CMK (cell line): Measurements from ENCODE around the gene GLE1.
A peak's percentile ranks its signal among the peaks of the same experiment; 100 is the strongest.

Experiments
- DNase-seq: peaks from one replicate; pipeline ENCODE4 v3.0.0-alpha.2; 2010; ENCODE audit warnings: low read depth

The GLE1 gene, protein sequence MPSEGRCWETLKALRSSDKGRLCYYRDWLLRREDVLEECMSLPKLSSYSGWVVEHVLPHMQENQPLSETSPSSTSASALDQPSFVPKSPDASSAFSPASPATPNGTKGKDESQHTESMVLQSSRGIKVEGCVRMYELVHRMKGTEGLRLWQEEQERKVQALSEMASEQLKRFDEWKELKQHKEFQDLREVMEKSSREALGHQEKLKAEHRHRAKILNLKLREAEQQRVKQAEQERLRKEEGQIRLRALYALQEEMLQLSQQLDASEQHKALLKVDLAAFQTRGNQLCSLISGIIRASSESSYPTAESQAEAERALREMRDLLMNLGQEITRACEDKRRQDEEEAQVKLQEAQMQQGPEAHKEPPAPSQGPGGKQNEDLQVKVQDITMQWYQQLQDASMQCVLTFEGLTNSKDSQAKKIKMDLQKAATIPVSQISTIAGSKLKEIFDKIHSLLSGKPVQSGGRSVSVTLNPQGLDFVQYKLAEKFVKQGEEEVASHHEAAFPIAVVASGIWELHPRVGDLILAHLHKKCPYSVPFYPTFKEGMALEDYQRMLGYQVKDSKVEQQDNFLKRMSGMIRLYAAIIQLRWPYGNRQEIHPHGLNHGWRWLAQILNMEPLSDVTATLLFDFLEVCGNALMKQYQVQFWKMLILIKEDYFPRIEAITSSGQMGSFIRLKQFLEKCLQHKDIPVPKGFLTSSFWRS

DNA sequence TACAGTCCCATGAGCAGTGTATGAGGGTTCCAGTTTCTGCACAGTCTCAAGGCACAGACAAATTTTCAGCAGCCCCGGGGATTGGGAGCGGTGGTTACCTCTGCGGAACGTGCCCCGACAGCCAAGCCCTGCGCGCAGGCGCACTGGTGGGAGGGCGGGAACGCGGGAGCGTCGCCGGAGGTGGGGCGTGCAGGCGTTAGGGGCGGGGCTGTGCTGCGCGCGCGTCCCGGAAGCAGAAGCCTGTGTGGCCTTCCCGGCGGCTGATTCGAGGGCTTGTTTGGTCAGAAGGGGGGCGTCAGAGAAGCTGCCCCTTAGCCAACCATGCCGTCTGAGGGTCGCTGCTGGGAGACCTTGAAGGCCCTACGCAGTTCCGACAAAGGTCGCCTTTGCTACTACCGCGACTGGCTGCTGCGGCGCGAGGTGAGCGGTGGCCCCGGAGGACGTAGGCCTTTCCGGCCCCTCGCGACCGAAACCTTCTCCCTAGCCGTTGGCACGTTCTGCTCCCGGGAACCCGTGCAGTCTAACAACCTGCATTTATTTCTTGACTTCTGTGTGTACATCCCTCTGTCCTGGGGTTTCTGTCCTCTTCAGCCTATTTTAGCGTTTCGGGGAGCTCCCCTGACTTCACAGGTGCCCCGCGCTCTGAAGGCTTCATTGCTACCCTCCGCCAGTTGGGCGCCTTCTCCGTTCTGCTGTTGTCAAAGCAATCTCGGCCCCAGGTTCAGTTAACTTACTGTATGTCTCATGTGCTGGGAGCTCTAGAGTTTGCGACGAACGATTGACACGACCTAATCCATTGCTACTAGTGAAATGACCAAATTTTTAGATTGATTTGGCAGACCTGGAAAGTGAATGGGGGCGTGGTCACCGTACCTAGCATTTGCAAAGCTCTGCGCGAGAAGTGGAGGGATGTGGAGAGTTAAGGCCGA lies at the start of gene GLE1:
GLE1 (plus strand) TSS at position 235 of the 929 bp plus-strand sequence; CDS start at position 322, 87 bp downstream.
- peak; percentile 84 for DNase-seq

DNA sequence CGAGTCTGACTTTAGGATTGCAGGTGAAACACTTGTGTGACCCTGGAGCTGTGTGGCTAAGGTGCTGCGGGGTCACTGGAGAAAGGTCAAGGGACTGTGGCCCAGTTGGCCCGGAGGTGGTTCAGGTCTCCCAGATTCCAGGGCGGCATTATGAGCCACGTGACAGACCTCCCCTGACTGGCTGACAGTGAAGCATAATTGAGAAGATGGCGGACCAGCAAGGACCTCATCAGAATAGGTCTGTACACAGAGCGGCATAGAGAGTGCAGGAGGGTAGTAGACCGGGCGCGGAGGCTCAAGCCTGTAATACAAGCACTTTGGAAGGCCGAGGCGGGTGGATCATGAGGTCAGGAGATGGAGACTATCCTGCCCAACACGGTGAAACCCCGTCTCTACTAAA lies 49.5 kb upstream of the GLE1 start:
- no peak for DNase-seq

GRCh38 chr9:128455849-128456612 lies 48.5 kb upstream of the GLE1 start, which contains the start of gene ODF2:
TSS of gene ODF2 (plus strand) at chr9:128456006. CDS start at chr9:128456092, 86 bp downstream.
- DNase-seq, result peak; percentile 88

GRCh38 chr9:128456613-128457061 lies 47.9 kb upstream of the GLE1 start:
- no peak for DNase-seq

DNA sequence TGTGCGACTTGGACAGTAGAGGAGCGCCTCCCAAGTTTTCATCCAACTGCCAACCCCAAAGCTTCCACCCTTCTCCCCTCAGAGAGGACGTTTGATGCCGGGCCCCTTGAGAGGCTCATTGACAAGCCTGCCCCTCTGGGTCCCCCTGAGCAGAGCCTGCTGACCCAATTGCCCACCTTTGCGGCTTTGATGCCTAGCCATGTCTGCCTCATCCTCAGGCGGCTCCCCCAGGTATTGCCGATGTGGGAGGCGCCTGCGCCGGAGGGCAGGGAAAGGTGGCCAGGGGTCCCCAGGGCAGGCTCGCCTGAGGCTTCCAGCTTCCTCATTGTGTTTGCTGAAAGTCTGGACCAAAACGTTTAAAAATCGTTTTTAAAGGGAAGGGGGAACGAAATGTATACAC lies 47.3 kb upstream of the GLE1 start:
- DNase-seq, result no peak

DNA sequence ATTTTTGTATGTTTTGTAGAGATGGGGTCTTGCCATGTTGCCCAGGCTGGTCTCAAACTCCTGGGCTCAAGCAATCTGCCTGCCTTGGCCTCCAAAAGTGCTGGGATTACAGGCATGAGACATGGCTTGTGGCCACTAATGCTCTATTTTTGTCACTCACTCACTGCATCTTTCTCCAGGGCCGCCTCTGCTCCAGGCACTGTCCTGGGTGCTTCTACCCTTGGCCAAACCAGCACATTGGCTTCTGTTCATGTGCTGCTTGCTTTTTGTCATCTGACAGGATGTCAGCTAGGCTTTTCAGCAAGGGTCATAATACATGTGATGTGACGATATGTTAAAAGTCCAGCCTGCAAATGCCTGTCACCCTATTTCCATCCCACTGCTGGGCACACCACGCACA lies 45.5 kb upstream of the GLE1 start:
- DNase-seq, result no peak

DNA sequence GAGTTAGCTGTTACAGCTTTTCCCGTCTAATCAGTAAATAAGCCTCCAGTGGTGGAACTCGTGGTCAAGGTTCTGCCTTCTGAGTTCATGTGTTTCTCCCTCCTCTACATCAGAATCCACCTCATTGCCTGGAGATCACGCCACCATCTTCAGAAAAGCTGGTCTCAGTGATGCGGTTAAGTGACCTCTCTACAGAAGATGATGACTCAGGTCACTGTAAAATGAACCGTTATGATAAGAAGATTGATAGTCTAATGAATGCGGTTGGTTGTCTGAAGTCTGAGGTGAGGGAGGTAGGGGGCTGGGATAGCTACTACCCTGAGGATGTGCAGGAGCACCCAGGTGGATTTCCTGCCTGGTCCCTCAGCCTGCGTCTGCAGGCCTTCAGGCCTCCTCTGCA lies 35.4 kb upstream of the GLE1 start:
- DNase-seq, result no peak

DNA sequence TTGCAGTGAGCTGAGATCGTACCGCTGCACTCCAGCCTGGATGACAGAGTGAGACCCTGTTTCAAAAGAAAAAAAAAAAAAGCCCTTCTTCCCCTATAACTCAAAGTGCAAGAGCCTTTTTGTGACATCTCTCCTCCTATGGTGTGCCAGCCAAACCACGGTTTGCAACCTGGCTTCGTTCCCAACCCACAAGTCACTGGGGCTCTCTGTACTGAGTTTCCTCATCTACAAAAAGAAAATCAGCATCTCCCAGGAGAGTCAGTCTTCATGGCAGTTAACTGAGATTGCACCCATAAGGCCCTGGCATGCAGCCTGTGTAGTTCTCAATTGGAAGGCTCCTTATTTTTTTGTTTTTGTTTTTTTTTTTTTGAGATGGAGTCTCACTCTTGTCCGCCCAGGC lies 34.0 kb upstream of the GLE1 start:
- no peak for DNase-seq

DNA sequence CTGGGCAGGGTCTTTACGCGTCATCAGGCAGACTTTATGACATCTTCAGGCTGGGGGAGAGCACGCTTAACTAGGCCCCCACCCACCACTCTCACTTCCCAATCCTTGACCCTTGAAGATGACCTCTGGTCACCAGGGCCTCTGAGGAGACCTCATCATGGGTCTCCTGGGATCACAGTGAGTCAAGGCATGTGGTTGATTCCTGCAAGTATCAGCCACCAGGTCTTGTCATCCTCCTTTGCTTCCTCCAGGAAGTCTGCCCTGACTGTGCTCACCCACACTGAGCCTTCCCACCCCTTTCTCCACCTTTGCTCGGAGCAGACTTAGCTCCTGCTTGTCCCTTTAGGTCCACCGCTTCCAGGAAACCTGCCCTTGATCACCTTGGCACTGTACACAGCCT lies 31.4 kb upstream of the GLE1 start:
- DNase-seq, result no peak

DNA sequence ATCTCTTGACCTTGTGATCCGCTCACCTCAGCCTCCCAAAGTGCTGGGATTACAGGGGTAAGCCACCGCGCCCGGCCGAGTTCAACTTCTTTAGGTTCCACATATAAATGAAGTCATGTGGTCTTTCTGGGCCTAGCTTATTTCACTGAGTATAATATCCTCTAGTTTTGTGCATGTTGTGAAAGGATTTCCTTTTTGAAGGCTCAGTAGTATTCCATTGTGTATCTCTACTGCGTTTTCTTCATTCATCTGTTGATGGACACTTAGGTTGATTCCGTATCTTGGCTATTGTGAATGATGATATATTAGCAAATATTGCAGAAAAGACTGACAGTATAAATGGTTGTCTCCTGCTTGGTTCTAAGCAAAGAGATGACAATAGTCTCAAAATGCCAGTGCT lies 28.7 kb upstream of the GLE1 start:
- DNase-seq, result no peak

DNA sequence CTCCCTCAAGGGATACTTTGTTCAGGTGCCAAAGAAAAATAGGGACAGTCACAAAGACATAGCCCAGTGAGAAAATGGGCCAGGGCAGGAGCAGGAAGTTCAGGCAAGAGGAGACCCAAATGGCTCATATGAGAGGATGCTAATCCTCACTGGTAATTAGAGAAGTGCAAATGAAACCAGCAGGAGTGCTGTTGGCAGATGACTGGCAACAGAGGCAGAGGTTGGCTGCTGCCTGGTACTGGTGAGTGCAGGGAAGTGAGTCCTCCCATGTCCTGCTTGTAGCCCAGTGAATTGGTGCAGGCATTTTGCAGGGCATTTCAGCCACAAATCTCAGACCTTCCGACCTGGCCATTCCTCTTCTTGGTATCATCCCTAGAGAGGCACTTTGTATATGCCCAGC lies 25.3 kb upstream of the GLE1 start:
- DNase-seq, result no peak

GRCh38 chr9:128481561-128481960 lies 23.0 kb upstream of the GLE1 start:
- DNase-seq, result no peak

DNA sequence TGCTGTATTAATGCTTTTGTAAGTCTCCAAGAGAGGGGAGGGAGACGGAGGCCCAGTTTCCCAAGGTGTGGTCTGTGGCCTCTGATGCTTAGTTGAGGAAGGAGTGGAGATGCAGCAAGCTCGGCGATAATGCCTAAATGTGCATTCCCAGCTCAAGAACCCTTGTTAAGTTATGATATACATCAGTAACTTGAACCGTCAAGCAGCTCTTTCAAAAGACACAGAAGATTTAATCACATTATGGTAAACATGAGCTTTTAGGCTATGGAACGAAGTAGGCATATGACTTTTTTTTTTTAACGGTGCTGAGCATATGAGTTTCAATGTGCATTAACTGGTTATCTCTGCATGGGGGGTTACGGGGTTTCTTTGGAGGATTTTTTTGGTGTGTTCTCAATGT lies 22.3 kb upstream of the GLE1 start:
- no peak for DNase-seq

DNA sequence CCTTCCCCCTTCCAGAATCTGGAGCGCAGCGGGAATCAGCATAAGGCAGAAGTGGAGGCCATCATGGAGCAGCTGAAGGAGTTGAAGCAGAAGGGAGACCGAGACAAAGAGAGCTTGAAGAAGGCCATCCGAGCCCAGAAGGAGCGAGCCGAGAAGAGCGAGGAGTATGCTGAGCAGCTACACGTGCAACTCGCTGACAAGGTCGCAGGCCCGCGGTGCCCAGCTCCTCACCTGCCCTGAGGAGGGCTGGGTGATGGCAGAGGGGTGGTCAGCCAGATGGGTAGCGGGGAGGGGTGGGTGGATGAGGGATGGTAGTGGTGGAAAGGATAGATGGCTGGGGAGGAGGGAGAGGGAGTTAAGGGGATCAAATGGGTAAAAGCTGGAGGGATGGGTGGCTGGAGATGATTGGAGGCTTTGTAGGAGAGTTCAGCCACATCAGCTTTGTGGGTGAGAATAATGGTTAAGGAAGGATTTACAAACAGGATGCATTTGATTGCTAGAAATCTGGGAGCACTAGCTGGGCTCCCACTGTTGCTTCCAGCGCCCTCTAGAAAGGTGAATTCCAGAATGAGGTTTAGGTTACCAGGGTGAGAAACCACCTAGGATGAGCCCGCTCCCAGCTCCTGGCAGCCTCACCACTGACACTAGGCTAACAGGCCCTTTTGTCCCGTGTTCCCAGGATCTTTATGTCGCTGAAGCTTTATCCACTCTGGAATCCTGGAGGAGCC lies 19.7 kb upstream of the GLE1 start:
- DNase-seq, result no peak

GRCh38 chr9:128485414-128485855 lies 19.1 kb upstream of the GLE1 start:
- no peak for DNase-seq

DNA sequence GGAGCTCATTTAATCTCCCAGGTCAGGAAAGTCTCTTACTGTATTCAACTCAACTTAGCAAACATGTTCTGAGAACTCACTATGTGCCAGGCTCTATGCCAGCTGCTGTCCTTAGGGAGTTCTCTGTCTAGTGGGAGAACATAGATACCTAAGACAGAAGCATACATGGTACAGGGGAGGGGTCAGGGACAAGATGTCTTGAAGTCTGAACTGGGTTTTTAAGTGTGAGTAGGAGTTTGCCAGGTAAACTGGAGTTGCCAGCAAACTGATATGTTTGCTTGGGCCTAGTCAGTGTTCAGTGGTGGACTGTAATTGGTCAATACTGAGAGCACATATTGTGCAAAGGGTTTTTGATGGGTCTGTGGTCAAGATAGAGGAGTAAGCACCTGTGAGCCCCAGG lies 18.3 kb upstream of the GLE1 start:
- no peak for DNase-seq

GRCh38 chr9:128493424-128493823 lies 11.1 kb upstream of the GLE1 start:
- DNase-seq, result no peak

GRCh38 chr9:128494108-128494745 lies 10.3 kb upstream of the GLE1 start:
- peak; percentile 98 for DNase-seq

DNA sequence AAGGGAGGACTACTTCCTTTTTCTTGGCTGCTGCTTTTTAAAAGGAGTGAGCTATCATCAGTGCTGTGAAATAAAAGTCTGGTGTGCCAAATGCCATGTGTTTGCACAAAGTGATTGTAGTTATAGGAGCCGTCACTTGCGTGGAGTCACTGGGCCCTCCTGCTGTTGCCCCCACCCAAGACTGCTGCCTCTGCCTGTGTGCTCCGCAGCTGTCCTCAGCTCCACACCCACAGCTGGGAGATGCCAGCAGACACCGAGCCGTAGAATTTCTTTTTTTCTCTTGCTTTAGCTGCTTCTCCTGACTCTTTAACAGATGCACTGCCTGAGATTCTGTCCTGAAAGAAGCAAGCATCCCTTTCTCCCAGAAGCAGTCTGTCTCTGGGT lies 9.8 kb upstream of the GLE1 start:
- DNase-seq, result no peak

GRCh38 chr9:128495296-128495695 lies 9.2 kb upstream of the GLE1 start:
- no peak for DNase-seq
